Muscle of leg (tissue), 11 donors: ENCODE measurements around the gene TECPR1. TPM values are rescaled to one million over a fixed set of nuclear protein-coding genes. Genes with fewer than 3 reads are reported as not detected.

Experiments
- DNase-seq: peaks from one replicate; pipeline ENCODE4 v3.0.0; 2013
- H3K27ac ChIP-seq: one replicate; pipeline ENCODE4 v1.5.1; 2013; ENCODE audit warnings: mild to moderate bottlenecking, low read length, control low read depth
- H3K27me3 ChIP-seq: one replicate; pipeline ENCODE4 v1.6.1; 2013; ENCODE audit warnings: low read length; ENCODE audit not compliant: control insufficient read depth, insufficient read depth
- H3K36me3 ChIP-seq: one replicate; pipeline ENCODE4 v1.6.1; 2013; ENCODE audit warnings: low read length; ENCODE audit not compliant: control insufficient read depth, insufficient read depth
- H3K4me1 ChIP-seq: one replicate; pipeline ENCODE4 v1.6.1; 2013; ENCODE audit warnings: low read length; ENCODE audit not compliant: control insufficient read depth, insufficient read depth
- H3K4me3 ChIP-seq: one replicate; pipeline ENCODE4 v1.5.1; 2013; ENCODE audit warnings: low read length, control low read depth
- H3K9me3 ChIP-seq: replicated peaks from 2 replicates; pipeline ENCODE4 v1.6.1; 2013; ENCODE audit warnings: low read depth, low read length; ENCODE audit not compliant: control insufficient read depth
- WGBS: methylation state at CpG from one replicate; pipeline ENCODE4 v1.1.5; 2013; ENCODE audit warnings: missing lambda C conversion rate; ENCODE audit not compliant: insufficient coverage; 5-methylcytosine and 5-hydroxymethylcytosine counted together
- polyA plus RNA-seq, 8 donors: library from polyadenylated mRNA; unstranded; fragments of 120-200 nt; gene quantifications; one replicate each; pipeline versions ENCODE4 v1.2.1 to v1.2.3, GENCODE V29; 2013; ENCODE audit warnings: inconsistent platforms in 1 of 8, low replicate concordance in 1 of 8; ENCODE audit not compliant: insufficient read length in 8 of 8, insufficient read depth in 1 of 8
- total RNA-seq: library from RNA; stranded (reverse); fragments of 120-200 nt; gene quantifications from one replicate; pipeline ENCODE4 v1.2.4, GENCODE V29; 2013

TECPR1 gene
- total and polyA plus RNA-seq, 9 donors: 14.4 to 26.5 (median 17.2) TPM

GRCh38 chr7:98276241-98276761 lies 24.3 kb upstream of the TECPR1 start:
- Histone ChIP-seq H3K27ac (no peak overlapping the region), H3K9me3 (no peaks in the 10 kb centered on the region), H3K4me1 (peaks cover 6% of the 10 kb centered on the region), H3K27me3 (no peaks in the 10 kb centered on the region), H3K36me3 (no peaks in the 10 kb centered on the region), H3K4me3 (no peak overlapping the region)
- WGBS: 20% methylated on average over 1 of the region's 5 CpGs
- DNase-seq: peak; percentile 51

- DNase-seq: no peak
- 65% methylated on average over 2 of the region's 3 CpGs for WGBS
- H3K4me3 ChIP-seq: no peak overlapping the region
- peaks cover 2% of the 10 kb centered on the region for H3K36me3 ChIP-seq
- H3K9me3 ChIP-seq: no peaks in the 10 kb centered on the region
- no peaks in the 10 kb centered on the region for H3K27me3 ChIP-seq
- no peak overlapping the region for H3K27ac ChIP-seq
- no peaks in the 10 kb centered on the region for H3K4me1 ChIP-seq
These were observed 15.3 kb upstream of the TECPR1 start for GRCh38 chr7:98267303-98267702.

- H3K27ac ChIP-seq: no peak overlapping the region
- no peak overlapping the region for H3K4me3 ChIP-seq
- peaks cover 2% of the 10 kb centered on the region for H3K36me3 ChIP-seq
- DNase-seq: no peak
- H3K4me1 ChIP-seq: no peaks in the 10 kb centered on the region
- no CpG with 5 or more reads among the region's 2 CpGs for WGBS
- no peaks in the 10 kb centered on the region for H3K9me3 ChIP-seq
- no peaks in the 10 kb centered on the region for H3K27me3 ChIP-seq
These were observed 14.8 kb upstream of the TECPR1 start for GRCh38 chr7:98266840-98267239.

- Histone ChIP-seq H3K4me1 (no peaks in the 10 kb centered on the region), H3K27me3 (no peaks in the 10 kb centered on the region), H3K9me3 (no peaks in the 10 kb centered on the region), H3K36me3 (peaks cover 8% of the 10 kb centered on the region), H3K4me3 (no peak overlapping the region), H3K27ac (no peak overlapping the region)
- no peak for DNase-seq
- WGBS: 74% methylated on average over 3 of the region's 5 CpGs
These were observed 13.8 kb upstream of the TECPR1 start for GRCh38 chr7:98265841-98266271.

GRCh38 chr7:98257701-98258100 lies 5.7 kb upstream of the TECPR1 start:
- Histone ChIP-seq H3K9me3 (no peaks in the 10 kb centered on the region), H3K27ac (no peak overlapping the region), H3K36me3 (peaks cover 14% of the 10 kb centered on the region), H3K4me1 (peaks cover 2% of the 10 kb centered on the region), H3K27me3 (no peaks in the 10 kb centered on the region), H3K4me3 (no peak overlapping the region)
- 100% methylated on average over 3 of the region's 6 CpGs for WGBS
- no peak for DNase-seq

DNA sequence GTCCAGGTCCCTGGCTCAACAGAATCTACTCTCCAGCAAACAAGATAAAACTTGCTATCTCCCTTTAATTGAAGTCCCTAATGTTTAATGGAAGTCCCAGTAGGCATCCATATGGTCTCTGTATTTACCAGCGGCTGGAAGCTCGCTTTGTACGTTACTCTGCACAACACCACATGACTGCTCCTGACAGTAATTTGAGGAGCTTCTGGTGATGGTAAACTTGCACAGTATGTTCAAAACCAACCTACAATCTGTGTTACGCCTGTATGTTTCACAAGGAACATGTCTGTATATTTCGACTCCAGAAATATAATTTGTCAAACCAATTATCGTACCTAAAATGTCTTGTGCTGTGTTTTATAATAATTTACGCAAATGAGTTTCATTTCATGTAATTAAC lies 4.4 kb upstream of the TECPR1 start:
- Histone ChIP-seq H3K4me3 (no peak overlapping the region), H3K36me3 (peaks cover 12% of the 10 kb centered on the region), H3K4me1 (peaks cover 7% of the 10 kb centered on the region), H3K27me3 (no peaks in the 10 kb centered on the region), H3K9me3 (no peaks in the 10 kb centered on the region), H3K27ac (no peak overlapping the region)
- no CpG with 5 or more reads among the region's 7 CpGs for WGBS
- no peak for DNase-seq

- H3K4me1 ChIP-seq: peaks cover 15% of the 10 kb centered on the region
These were observed 3.0 kb upstream of the TECPR1 start for GRCh38 chr7:98254951-98255610.

GRCh38 chr7:98254516-98254915 lies 2.5 kb upstream of the TECPR1 start:
- no peaks in the 10 kb centered on the region for H3K9me3 ChIP-seq
- H3K27ac ChIP-seq: no peak overlapping the region
- peaks cover 15% of the 10 kb centered on the region for H3K4me1 ChIP-seq
- no peak for DNase-seq
- H3K27me3 ChIP-seq: no peaks in the 10 kb centered on the region
- peaks cover 9% of the 10 kb centered on the region for H3K36me3 ChIP-seq
- 100% methylated on average over 1 of the region's 4 CpGs for WGBS
- no peak overlapping the region for H3K4me3 ChIP-seq

More at GRCh38 chr7:98254951-98255610, 3.0 kb upstream of the TECPR1 start:
- Histone ChIP-seq H3K27me3 (no peaks in the 10 kb centered on the region), H3K9me3 (no peaks in the 10 kb centered on the region), H3K4me3 (no peak overlapping the region), H3K36me3 (peaks cover 9% of the 10 kb centered on the region), H3K27ac (no peak overlapping the region)
- DNase-seq: no peak
- 89% methylated on average over 6 of the region's 11 CpGs for WGBS

- no peaks in the 10 kb centered on the region for H3K27me3 ChIP-seq
- 32% methylated on average over 18 of the region's 32 CpGs for WGBS
- no peak for DNase-seq
- H3K27ac ChIP-seq: peak overlapping the region; percentile 65
- H3K4me3 ChIP-seq: peak overlapping the region; percentile 93
- peaks cover 15% of the 10 kb centered on the region for H3K4me1 ChIP-seq
- no peaks in the 10 kb centered on the region for H3K9me3 ChIP-seq
- peaks cover 6% of the 10 kb centered on the region for H3K36me3 ChIP-seq
These were observed 508 bp upstream of the TECPR1 start for GRCh38 chr7:98252425-98253054.

GRCh38 chr7:98251231-98251600 lies 816 bp downstream of the TECPR1 start:
- Histone ChIP-seq H3K4me1 (peaks cover 15% of the 10 kb centered on the region), H3K27me3 (no peaks in the 10 kb centered on the region)
- WGBS: 18% methylated on average over 4 of the region's 9 CpGs

More at GRCh38 chr7:98251231-98251600, 816 bp downstream of the TECPR1 start:
- H3K27ac ChIP-seq: peak overlapping the region; percentile 85
- peak overlapping the region; percentile 93 for H3K4me3 ChIP-seq
- DNase-seq: no peak
- no peaks in the 10 kb centered on the region for H3K9me3 ChIP-seq
- peaks cover 4% of the 10 kb centered on the region for H3K36me3 ChIP-seq
